VCaP (cell line): ENCODE measurements around the gene APOC3.

Experiments
- H3K27ac ChIP-seq: fragments of 450-650 bp; 2 replicates; pipeline ENCODE4 v1.5.1; 2017
- CTCF ChIP-seq: fragments of 450-650 bp; conservative IDR thresholded peaks from 2 replicates; pipeline ENCODE4 v1.5.1; 2017; ENCODE audit warnings: mild to moderate bottlenecking, moderate library complexity

APOC3 gene

GRCh38 chr11:116819049-116819448 lies 10.7 kb upstream of the APOC3 start:
- H3K27ac ChIP-seq, result no peak overlapping the region

GRCh38 chr11:116821050-116821918 lies 8.4 kb upstream of the APOC3 start:
- no peak for TF ChIP-seq CTCF

More at GRCh38 chr11:116819049-116819448, 10.7 kb upstream of the APOC3 start:
- no peak for TF ChIP-seq CTCF

GRCh38 chr11:116822575-116822974 lies 7.1 kb upstream of the APOC3 start:
- H3K27ac ChIP-seq, result no peak overlapping the region
- no peak for TF ChIP-seq CTCF

More at GRCh38 chr11:116821050-116821918, 8.4 kb upstream of the APOC3 start:
- no peak overlapping the region for H3K27ac ChIP-seq

GRCh38 chr11:116823031-116823843 lies 6.5 kb upstream of the APOC3 start, which contains the start of gene APOA4:
Gene APOA4, minus strand, starts transcription at chr11:116823304. Its CDS starts 113 bp downstream, at chr11:116823191.
- H3K27ac ChIP-seq, result no peak within 1 kb of the TSS
- TF ChIP-seq CTCF, result no peak

- no peak overlapping the region for H3K27ac ChIP-seq
- TF ChIP-seq CTCF, result no peak
These were observed 4.3 kb upstream of the APOC3 start for GRCh38 chr11:116825434-116825833.

GRCh38 chr11:116825854-116826750 lies 3.6 kb upstream of the APOC3 start:
- TF ChIP-seq CTCF, result no peak
- no peak overlapping the region for H3K27ac ChIP-seq
